GM19043 (cell line): ENCODE measurements around the gene VIM.
"Not testable (repeated sequence)": the region's sequence is repeated elsewhere in the genome, so short reads cannot be mapped to it uniquely, and the experiment has no call there.

Experiments
- ATAC-seq: cut with Tn5 transposase; IDR thresholded peaks from one replicate; pipeline ENCODE4 v1.9.1; 2021; ENCODE audit warnings: low read depth; ENCODE audit not compliant: unreplicated experiment

Gene VIM

GRCh38 chr10:17254543-17255050 is 26.6 kb downstream of the VIM start:
- ATAC-seq: not testable (repeated sequence)

GRCh38 chr10:17255512-17255911 is 27.5 kb downstream of the VIM start:
- ATAC-seq: no peak

- no peak for ATAC-seq
Observed at GRCh38 chr10:17256051-17256450, 28.0 kb downstream of the VIM start.

- ATAC-seq: no peak
Observed at GRCh38 chr10:17256627-17257026, 28.6 kb downstream of the VIM start.

- ATAC-seq: peak; percentile 72
Observed at GRCh38 chr10:17257466-17258321, 29.7 kb downstream of the VIM start.

- no peak for ATAC-seq
Observed at GRCh38 chr10:17262502-17262901, 34.5 kb downstream of the VIM start.

- ATAC-seq: no peak
Observed at GRCh38 chr10:17263580-17263979, 35.5 kb downstream of the VIM start.

GRCh38 chr10:17265468-17265867 is 37.4 kb downstream of the VIM start:
- ATAC-seq: no peak

GRCh38 chr10:17266549-17266948 is 38.5 kb downstream of the VIM start:
- ATAC-seq: not testable (repeated sequence)

- no peak for ATAC-seq
Observed at GRCh38 chr10:17272648-17273047, 44.6 kb downstream of the VIM start.

GRCh38 chr10:17273403-17273802 is 45.4 kb downstream of the VIM start:
- ATAC-seq: no peak

- no peak for ATAC-seq
Observed at GRCh38 chr10:17276756-17277424, 48.8 kb downstream of the VIM start.

GRCh38 chr10:17278607-17279240 is 50.7 kb downstream of the VIM start:
- no peak for ATAC-seq

- ATAC-seq: no peak
Observed at GRCh38 chr10:17282311-17282710, 54.3 kb downstream of the VIM start.

- no peak for ATAC-seq
Observed at GRCh38 chr10:17286562-17287550, 58.8 kb downstream of the VIM start.
